HepG2 (cell line): ENCODE results near the gene UCP2. TPM values are rescaled to one million over a fixed set of nuclear protein-coding genes. Genes with fewer than 3 reads are reported as not detected.
A peak's percentile ranks its signal among the peaks of the same experiment; 100 is the strongest.

Source experiments
- CREM ChIP-seq, 2 experiments: sonication (generic) in 1 of 2; formaldehyde crosslinking in 1 of 2; IDR thresholded peaks; 2 replicates each; pipeline versions ENCODE4 v1.4.0 to v1.6.1; 2016 to 2020; ENCODE audit warnings: antibody characterized with exemption in 1 of 2, mild to moderate bottlenecking in 1 of 2, missing genetic modification reagents in 1 of 2
- EHMT2 ChIP-seq: fragments of 200-600 bp; sonication (generic); IDR thresholded peaks from 2 replicates; pipeline ENCODE4 v1.7.0; 2017; ENCODE audit warnings: antibody characterized with exemption, low read depth, low read length, borderline replicate concordance
- ELF3 ChIP-seq: IDR thresholded peaks from 2 replicates; pipeline ENCODE4 v1.6.1; 2016; ENCODE audit warnings: missing genetic modification reagents, missing compliant biosample characterization
- GPN1 ChIP-seq: sonication (generic); formaldehyde crosslinking; IDR thresholded peaks from 2 replicates; pipeline ENCODE4 v1.5.1; 2020; ENCODE audit warnings: missing genetic modification reagents, borderline replicate concordance
- HMGXB4 ChIP-seq, 2 experiments: sonication (generic) in 1 of 2; formaldehyde crosslinking in 1 of 2; IDR thresholded peaks; 2 replicates each; pipeline versions ENCODE4 v1.4.0 to v1.6.1; 2018 to 2020; ENCODE audit warnings: missing genetic modification reagents in 2 of 2, borderline replicate concordance in 1 of 2, low read depth in 1 of 2, mild to moderate bottlenecking in 1 of 2, missing biosample characterization in 1 of 2
- HOXA5 ChIP-seq: sonication (generic); formaldehyde crosslinking; IDR thresholded peaks from 2 replicates; pipeline ENCODE4 v1.4.0; 2020; ENCODE audit warnings: missing genetic modification reagents
- MYC ChIP-seq: sonication (generic); formaldehyde crosslinking; IDR thresholded peaks from 2 replicates; pipeline ENCODE4 v1.9.0; 2021; ENCODE audit warnings: missing genetic modification reagents, borderline replicate concordance
- MYNN ChIP-seq: sonication (generic); formaldehyde crosslinking; IDR thresholded peaks from 2 replicates; pipeline ENCODE4 v1.4.0; 2020; ENCODE audit warnings: mild to moderate bottlenecking, low read depth, missing genetic modification reagents
- MZF1 ChIP-seq: sonication (generic); formaldehyde crosslinking; IDR thresholded peaks from 2 replicates; pipeline ENCODE4 v1.8.1; 2023; ENCODE audit warnings: mild to moderate bottlenecking, missing genetic modification reagents, borderline replicate concordance
- NAIF1 ChIP-seq: sonication (generic); formaldehyde crosslinking; IDR thresholded peaks from 2 replicates; pipeline ENCODE4 v1.5.0; 2020; ENCODE audit warnings: mild to moderate bottlenecking, missing genetic modification reagents, borderline replicate concordance
- NRL ChIP-seq: sonication (generic); formaldehyde crosslinking; IDR thresholded peaks from 2 replicates; pipeline ENCODE4 v1.5.0; 2020; ENCODE audit warnings: missing genetic modification reagents, mild to moderate bottlenecking, moderate library complexity, borderline replicate concordance
- RFXAP ChIP-seq: sonication (generic); formaldehyde crosslinking; IDR thresholded peaks from 2 replicates; pipeline ENCODE4 v1.4.0; 2020; ENCODE audit warnings: missing genetic modification reagents, borderline replicate concordance
- SALL1 ChIP-seq: sonication (generic); formaldehyde crosslinking; IDR thresholded peaks from 2 replicates; pipeline ENCODE4 v1.8.0; 2022; ENCODE audit warnings: mild to moderate bottlenecking, missing genetic modification reagents
- SAP130 ChIP-seq: IDR thresholded peaks from 2 replicates; pipeline ENCODE4 v1.6.1; 2016; ENCODE audit warnings: low read depth
- SOX6 ChIP-seq, 2 experiments: fragments of 450-650 bp in 1 of 2; sonication (generic) in 1 of 2; formaldehyde crosslinking in 1 of 2; IDR thresholded peaks; 2 replicates each; pipeline versions ENCODE4 v1.4.0 to v1.6.1; 2017 to 2020; ENCODE audit warnings: antibody characterized with exemption in 1 of 2, mild to moderate bottlenecking in 1 of 2, missing genetic modification reagents in 1 of 2
- SP140L ChIP-seq: sonication (generic); formaldehyde crosslinking; IDR thresholded peaks from 2 replicates; pipeline ENCODE4 v1.4.0; 2020; ENCODE audit warnings: missing genetic modification reagents, borderline replicate concordance
- ZBTB3 ChIP-seq: sonication (generic); formaldehyde crosslinking; IDR thresholded peaks from 2 replicates; pipeline ENCODE4 v1.4.0; 2020; ENCODE audit warnings: low read depth, mild to moderate bottlenecking, moderate library complexity, missing genetic modification reagents, borderline replicate concordance
- ZKSCAN1 ChIP-seq: fragments of 150-350 bp; IDR thresholded peaks from 2 replicates; pipeline ENCODE4 v1.6.1; 2014; ENCODE audit warnings: low read length
- ZNF235 ChIP-seq: sonication (generic); formaldehyde crosslinking; IDR thresholded peaks from 2 replicates; pipeline ENCODE4 v1.8.1; 2023; ENCODE audit warnings: mild to moderate bottlenecking, missing genetic modification reagents, borderline replicate concordance
- ZNF329 ChIP-seq: sonication (generic); formaldehyde crosslinking; IDR thresholded peaks from 2 replicates; pipeline ENCODE4 v1.9.0; 2021; ENCODE audit warnings: low read depth, mild to moderate bottlenecking, missing genetic modification reagents
- ZNF629 ChIP-seq: sonication (generic); formaldehyde crosslinking; conservative IDR thresholded peaks from 2 replicates; pipeline ENCODE4 v1.5.0; 2020; ENCODE audit warnings: missing genetic modification reagents
- polyA plus RNA-seq, 8 experiments: library from polyadenylated mRNA; depleted of rRNA in 3 of 8; stranded (reverse) in 7 of 8; unstranded in 1 of 8; fragments of >200 nt; fragmentation: Illumina TruSeq in 4 of 8; extraction: Trizol in 4 of 8; gene quantifications; 2 replicates each; pipeline versions ENCODE4 v1.2.1 to v1.2.3, GENCODE V29; 2011 to 2016; ENCODE audit warnings: low read depth in 4 of 8, missing spikeins in 1 of 8, mixed read lengths in 1 of 8; ENCODE audit not compliant: insufficient read depth in 1 of 8
- total RNA-seq, 5 experiments: library from RNA; depleted of rRNA; stranded (reverse); fragments of >200 nt; fragmentation: Illumina TruSeq; extraction: Trizol; gene quantifications; 2 replicates each; pipeline ENCODE4 v1.2.3, GENCODE V29; 2016; ENCODE audit warnings: low read depth in 1 of 5
- TF ChIP-seq, protein P1 (sequence below): sonication (generic); formaldehyde crosslinking; IDR thresholded peaks from 2 replicates; pipeline ENCODE4 v1.8.1; 2023; ENCODE audit warnings: missing genetic modification reagents, mild to moderate bottlenecking, borderline replicate concordance
- TF ChIP-seq, protein P2 (sequence below): sonication (generic); formaldehyde crosslinking; IDR thresholded peaks from 2 replicates; pipeline ENCODE4 v1.8.1; 2023; ENCODE audit warnings: missing genetic modification reagents, inconsistent platforms, borderline replicate concordance
- TF ChIP-seq, protein P3 (sequence below): fragments of 450-650 bp; IDR thresholded peaks from 2 replicates; pipeline ENCODE4 v1.6.1; 2017

Gene UCP2
- total and polyA plus RNA-seq, 2 of the 13 experiments (the other 11 are each of a cell fraction or from before 2014, with no cell fraction given): 2.7 to 3.2 TPM

GRCh38 chr11:73982990-73983740 is 522 bp upstream of the UCP2 start (continued):
- TF ChIP-seq HMGXB4 (CRISPR knock-in tag; IDR thresholded peaks at IDR 0.05; ENCODE audit: borderline replicate concordance in 1 of 2, low read depth in 1 of 2) (peak in 1 of 2 experiments; percentile 73; a peak in 2 of 4 replicates), ZBTB3 (CRISPR knock-in tag) (no peak; the same call in 1 of the 2 replicates), SP140L (no peak; the same call in 1 of the 2 replicates), MYC (peak; percentile 97), GPN1 (no peak), ZKSCAN1 (no peak), ZNF329 (0 out of 2 replicates have a peak, but pooled peaks have one; percentile 33), HOXA5 (CRISPR knock-in tag) (peak; percentile 90), NRL (peak; percentile 95), MZF1 (CRISPR knock-in tag) (no peak; the same call in 1 of the 2 replicates), EHMT2 (peak; percentile 59; the same call in 1 of the 2 replicates), ZNF235 (CRISPR knock-in tag) (no peak), SALL1 (CRISPR knock-in tag) (peak; percentile 91), SAP130 (CRISPR knock-in tag) (peak; percentile 93), RFXAP (CRISPR knock-in tag) (peak; percentile 99), MYNN (CRISPR knock-in tag) (peak; percentile 49; the same call in 1 of the 2 replicates), CREM (IDR thresholded peaks at IDR 0.05) (peak; percentile 50), CREM (CRISPR knock-in tag; IDR thresholded peaks at IDR 0.05) (no peak), SOX6 (IDR thresholded peaks at IDR 0.05) (no peak), SOX6 (CRISPR knock-in tag; IDR thresholded peaks at IDR 0.05) (peak; percentile 77), NAIF1 (peak; percentile 88), ZNF629 (peak; percentile 42; the same call in 1 of the 2 replicates), ELF3 (CRISPR knock-in tag) (peak; percentile 67)
- TF ChIP-seq, protein P1, sequence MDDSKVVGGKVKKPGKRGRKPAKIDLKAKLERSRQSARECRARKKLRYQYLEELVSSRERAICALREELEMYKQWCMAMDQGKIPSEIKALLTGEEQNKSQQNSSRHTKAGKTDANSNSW (CRISPR knock-in tag): peak; percentile 83; the same call in 1 of the 2 replicates
- TF ChIP-seq, protein P2, sequence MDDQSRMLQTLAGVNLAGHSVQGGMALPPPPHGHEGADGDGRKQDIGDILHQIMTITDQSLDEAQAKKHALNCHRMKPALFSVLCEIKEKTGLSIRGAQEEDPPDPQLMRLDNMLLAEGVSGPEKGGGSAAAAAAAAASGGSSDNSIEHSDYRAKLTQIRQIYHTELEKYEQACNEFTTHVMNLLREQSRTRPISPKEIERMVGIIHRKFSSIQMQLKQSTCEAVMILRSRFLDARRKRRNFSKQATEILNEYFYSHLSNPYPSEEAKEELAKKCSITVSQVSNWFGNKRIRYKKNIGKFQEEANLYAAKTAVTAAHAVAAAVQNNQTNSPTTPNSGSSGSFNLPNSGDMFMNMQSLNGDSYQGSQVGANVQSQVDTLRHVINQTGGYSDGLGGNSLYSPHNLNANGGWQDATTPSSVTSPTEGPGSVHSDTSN (CRISPR knock-in tag): peak; percentile 85; the same call in 1 of the 2 replicates
- TF ChIP-seq, protein P3, sequence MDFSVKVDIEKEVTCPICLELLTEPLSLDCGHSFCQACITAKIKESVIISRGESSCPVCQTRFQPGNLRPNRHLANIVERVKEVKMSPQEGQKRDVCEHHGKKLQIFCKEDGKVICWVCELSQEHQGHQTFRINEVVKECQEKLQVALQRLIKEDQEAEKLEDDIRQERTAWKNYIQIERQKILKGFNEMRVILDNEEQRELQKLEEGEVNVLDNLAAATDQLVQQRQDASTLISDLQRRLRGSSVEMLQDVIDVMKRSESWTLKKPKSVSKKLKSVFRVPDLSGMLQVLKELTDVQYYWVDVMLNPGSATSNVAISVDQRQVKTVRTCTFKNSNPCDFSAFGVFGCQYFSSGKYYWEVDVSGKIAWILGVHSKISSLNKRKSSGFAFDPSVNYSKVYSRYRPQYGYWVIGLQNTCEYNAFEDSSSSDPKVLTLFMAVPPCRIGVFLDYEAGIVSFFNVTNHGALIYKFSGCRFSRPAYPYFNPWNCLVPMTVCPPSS: no peak
